Measurements from ENCODE around the gene TBPL2.

Gene TBPL2

GRCh38 chr14:55454264-55455002 is 14.0 kb upstream of the TBPL2 start (continued):
- peak; percentile 85 for TF ChIP-seq ZXDB (tag by site-specific recombination; IDR thresholded peaks at IDR 0.05)
- 0 out of 2 replicates have a peak, but pooled peaks have one; percentile 36 for TF ChIP-seq PATZ1 (tag by site-specific recombination; IDR thresholded peaks at IDR 0.05)
- TF ChIP-seq ZNF416 (tag by site-specific recombination; IDR thresholded peaks at IDR 0.05), result no peak
- peak; percentile 69 for TF ChIP-seq ZNF10 (tag by site-specific recombination; IDR thresholded peaks at IDR 0.05)
- 0 out of 2 replicates have a peak, but pooled peaks have one; percentile 21 for TF ChIP-seq ZSCAN30 (tag by site-specific recombination; IDR thresholded peaks at IDR 0.05)
- no peak for TF ChIP-seq AEBP2 (tag by site-specific recombination; IDR thresholded peaks at IDR 0.05; ENCODE audit: borderline replicate concordance)
- TF ChIP-seq ZNF518A (tag by site-specific recombination; conservative IDR thresholded peaks at IDR 0.05; ENCODE audit: low read depth), result peak; percentile 42; the same call in 1 of the 2 replicates
- no peak; the same call in 1 of the 2 replicates for TF ChIP-seq OSR2 (tag by site-specific recombination; IDR thresholded peaks at IDR 0.05)
- TF ChIP-seq GLIS1 (tag by site-specific recombination; IDR thresholded peaks at IDR 0.05), result peak; percentile 45; the same call in 1 of the 2 replicates
- TF ChIP-seq ZFP37 (tag by site-specific recombination; IDR thresholded peaks at IDR 0.05), result peak; percentile 15; the same call in 1 of the 2 replicates
- TF ChIP-seq ZNF692 (tag by site-specific recombination; IDR thresholded peaks at IDR 0.05), result peak; percentile 57; the same call in 1 of the 2 replicates
- 0 out of 2 replicates have a peak, but pooled peaks have one; percentile 54 for TF ChIP-seq MZF1 (tag by site-specific recombination; IDR thresholded peaks at IDR 0.05; ENCODE audit: borderline replicate concordance)
- peak; percentile 53; the same call in 1 of the 2 replicates for TF ChIP-seq TSHZ1 (tag by site-specific recombination; IDR thresholded peaks at IDR 0.05; ENCODE audit: borderline replicate concordance)
- no peak for TF ChIP-seq KLF10 (tag by site-specific recombination; IDR thresholded peaks at IDR 0.05)
- TF ChIP-seq ZBTB20 (tag by site-specific recombination; IDR thresholded peaks at IDR 0.05), result peak; percentile 79
- no peak for TF ChIP-seq ZNF121 (tag by site-specific recombination; IDR thresholded peaks at IDR 0.05)
- TF ChIP-seq ZNF24 (tag by site-specific recombination; IDR thresholded peaks at IDR 0.05), result peak; percentile 67; the same call in 1 of the 2 replicates
- no peak for TF ChIP-seq ZNF239 (tag by site-specific recombination; IDR thresholded peaks at IDR 0.05)
- peak; percentile 73 for TF ChIP-seq ZNF629 (tag by site-specific recombination; IDR thresholded peaks at IDR 0.05)
- TF ChIP-seq ZEB2 (tag by site-specific recombination; IDR thresholded peaks at IDR 0.05), result peak; percentile 75; the same call in 1 of the 2 replicates
- TF ChIP-seq ZNF324 (tag by site-specific recombination; IDR thresholded peaks at IDR 0.05), result 0 out of 2 replicates have a peak, but pooled peaks have one; percentile 35
- TF ChIP-seq WT1 (tag by site-specific recombination; IDR thresholded peaks at IDR 0.05), result peak; percentile 78
- TF ChIP-seq TRIM28 (IDR thresholded peaks at IDR 0.05; ENCODE audit: borderline replicate concordance, low read length), result 0 out of 2 replicates have a peak, but pooled peaks have one; percentile 33
- no peak for TF ChIP-seq ZNF26 (tag by site-specific recombination; IDR thresholded peaks at IDR 0.05)
